Nephron progenitor cell (in vitro differentiated cells): ENCODE results near the gene FAM72A.
"Not testable (repeated sequence)": the region's sequence is repeated elsewhere in the genome, so short reads cannot be mapped to it uniquely, and the experiment has no call there.

Source experiments
- DNase-seq: peaks from one replicate; pipeline ENCODE4 v3.0.0; 2021
- H3K27ac Mint-ChIP-seq: 2 replicates; pipeline ENCODE4 v1.8.0; 2021; ENCODE audit warnings: mild to moderate bottlenecking, moderate library complexity, mixed read lengths
- H3K27me3 Mint-ChIP-seq: 2 replicates; pipeline ENCODE4 v1.8.0; 2021; ENCODE audit warnings: mild to moderate bottlenecking, low read depth, mixed read lengths; ENCODE audit not compliant: poor library complexity
- H3K36me3 Mint-ChIP-seq: 2 replicates; pipeline ENCODE4 v1.8.0; 2021; ENCODE audit warnings: low read depth, mixed read lengths
- H3K4me1 Mint-ChIP-seq: 2 replicates; pipeline ENCODE4 v1.8.0; 2021; ENCODE audit warnings: mixed read lengths
- H3K4me3 Mint-ChIP-seq: 2 replicates; pipeline ENCODE4 v1.8.0; 2021; ENCODE audit warnings: mild to moderate bottlenecking, moderate library complexity, mixed read lengths
- H3K9me3 Mint-ChIP-seq: 2 replicates; pipeline ENCODE4 v1.8.0; 2021; ENCODE audit warnings: mild to moderate bottlenecking, moderate library complexity, mixed read lengths
- TF ChIP-seq, protein P1 (sequence below): fragments of 200-600 bp; sonication (generic); IDR thresholded peaks from 2 replicates; pipeline ENCODE4 v1.5.0; 2021; ENCODE audit warnings: antibody characterized with exemption

FAM72A gene

DNA sequence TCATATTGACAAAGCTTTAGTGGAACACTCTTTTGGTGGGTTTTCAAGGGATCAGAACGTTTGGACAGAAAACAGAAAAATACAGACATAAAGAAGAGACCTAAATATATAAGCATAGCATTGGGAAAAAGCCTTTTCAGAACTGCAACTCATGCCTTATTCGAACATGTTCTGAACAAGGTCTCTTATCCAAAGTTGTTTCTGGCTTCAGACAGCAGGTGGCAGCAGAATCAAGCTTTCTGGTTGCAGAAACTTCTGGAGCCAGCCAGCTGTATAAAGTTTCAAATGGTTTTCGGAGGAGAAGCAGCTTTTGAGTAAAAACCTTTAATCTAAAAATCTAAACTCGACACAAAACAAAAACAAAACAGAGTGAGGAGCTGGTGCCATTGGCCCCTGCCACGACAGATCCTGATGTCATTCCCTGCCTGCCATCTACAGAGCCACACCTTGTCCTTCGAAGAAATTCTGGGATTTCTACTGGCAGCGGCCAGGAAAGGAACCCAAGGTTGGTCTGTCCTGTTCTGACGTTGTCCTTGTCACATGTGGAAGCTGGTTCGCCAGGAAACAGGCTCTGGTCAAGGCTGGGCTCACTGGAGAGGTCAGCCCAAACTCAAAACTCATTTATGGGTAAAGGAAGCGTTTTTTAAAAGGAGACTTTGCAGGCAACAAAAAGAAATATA, 35.1 kb downstream of the FAM72A start:
- TF ChIP-seq, protein P1, sequence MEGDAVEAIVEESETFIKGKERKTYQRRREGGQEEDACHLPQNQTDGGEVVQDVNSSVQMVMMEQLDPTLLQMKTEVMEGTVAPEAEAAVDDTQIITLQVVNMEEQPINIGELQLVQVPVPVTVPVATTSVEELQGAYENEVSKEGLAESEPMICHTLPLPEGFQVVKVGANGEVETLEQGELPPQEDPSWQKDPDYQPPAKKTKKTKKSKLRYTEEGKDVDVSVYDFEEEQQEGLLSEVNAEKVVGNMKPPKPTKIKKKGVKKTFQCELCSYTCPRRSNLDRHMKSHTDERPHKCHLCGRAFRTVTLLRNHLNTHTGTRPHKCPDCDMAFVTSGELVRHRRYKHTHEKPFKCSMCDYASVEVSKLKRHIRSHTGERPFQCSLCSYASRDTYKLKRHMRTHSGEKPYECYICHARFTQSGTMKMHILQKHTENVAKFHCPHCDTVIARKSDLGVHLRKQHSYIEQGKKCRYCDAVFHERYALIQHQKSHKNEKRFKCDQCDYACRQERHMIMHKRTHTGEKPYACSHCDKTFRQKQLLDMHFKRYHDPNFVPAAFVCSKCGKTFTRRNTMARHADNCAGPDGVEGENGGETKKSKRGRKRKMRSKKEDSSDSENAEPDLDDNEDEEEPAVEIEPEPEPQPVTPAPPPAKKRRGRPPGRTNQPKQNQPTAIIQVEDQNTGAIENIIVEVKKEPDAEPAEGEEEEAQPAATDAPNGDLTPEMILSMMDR = peak; percentile 22
- DNase-seq, H3K27ac Mint-ChIP-seq, H3K27me3 Mint-ChIP-seq, H3K4me1 Mint-ChIP-seq, H3K4me3 Mint-ChIP-seq, H3K36me3 Mint-ChIP-seq, H3K9me3 Mint-ChIP-seq: not testable (repeated sequence)

GRCh38 chr1:206145771-206146290, 56.8 kb downstream of the FAM72A start:
- DNase-seq = no peak
- H3K27ac Mint-ChIP-seq = no peak overlapping the region
- H3K36me3 Mint-ChIP-seq = no peaks in the 10 kb centered on the region
- H3K9me3 Mint-ChIP-seq = peaks cover 13% of the 10 kb centered on the region
- H3K27me3 Mint-ChIP-seq = peaks cover 4% of the 10 kb centered on the region
- TF ChIP-seq, protein P1 = no peak
- no peak overlapping the region for H3K4me3 Mint-ChIP-seq
- peaks cover 43% of the 10 kb centered on the region for H3K4me1 Mint-ChIP-seq

DNA sequence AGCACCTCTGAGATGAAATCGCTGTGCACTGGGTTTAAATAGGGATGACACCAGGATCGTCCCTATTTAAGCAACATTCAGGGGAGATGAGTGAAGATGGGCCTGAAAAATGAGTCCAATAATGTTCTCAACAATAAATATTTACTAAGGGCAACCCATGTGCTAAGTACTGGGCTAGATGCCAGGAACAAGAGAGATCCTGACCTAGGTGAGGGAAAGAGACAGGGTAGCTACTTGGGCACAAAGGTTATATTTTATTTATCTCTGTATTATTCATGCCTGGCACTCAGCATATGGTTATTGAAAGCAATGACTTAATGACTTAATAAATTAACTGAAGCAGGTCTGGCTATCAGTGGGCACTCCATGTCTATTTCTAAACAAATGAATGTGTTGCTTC, 58.0 kb downstream of the FAM72A start:
- no peaks in the 10 kb centered on the region for H3K36me3 Mint-ChIP-seq
- TF ChIP-seq, protein P1 = no peak
- peaks cover 5% of the 10 kb centered on the region for H3K27me3 Mint-ChIP-seq
- H3K27ac Mint-ChIP-seq = no peak overlapping the region
- H3K4me1 Mint-ChIP-seq = peaks cover 43% of the 10 kb centered on the region
- no peak overlapping the region for H3K4me3 Mint-ChIP-seq
- no peak for DNase-seq
- H3K9me3 Mint-ChIP-seq = peaks cover 22% of the 10 kb centered on the region

- TF ChIP-seq, protein P1 = no peak
- Mint-ChIP-seq H3K4me3 (no peak overlapping the region), H3K9me3 (peaks cover 24% of the 10 kb centered on the region), H3K27me3 (peaks cover 8% of the 10 kb centered on the region), H3K27ac (peak overlapping the region; percentile 60), H3K36me3 (no peaks in the 10 kb centered on the region), H3K4me1 (peaks cover 43% of the 10 kb centered on the region)
- no peak for DNase-seq
Observed at GRCh38 chr1:206143537-206144172, 59.0 kb downstream of the FAM72A start.

DNA sequence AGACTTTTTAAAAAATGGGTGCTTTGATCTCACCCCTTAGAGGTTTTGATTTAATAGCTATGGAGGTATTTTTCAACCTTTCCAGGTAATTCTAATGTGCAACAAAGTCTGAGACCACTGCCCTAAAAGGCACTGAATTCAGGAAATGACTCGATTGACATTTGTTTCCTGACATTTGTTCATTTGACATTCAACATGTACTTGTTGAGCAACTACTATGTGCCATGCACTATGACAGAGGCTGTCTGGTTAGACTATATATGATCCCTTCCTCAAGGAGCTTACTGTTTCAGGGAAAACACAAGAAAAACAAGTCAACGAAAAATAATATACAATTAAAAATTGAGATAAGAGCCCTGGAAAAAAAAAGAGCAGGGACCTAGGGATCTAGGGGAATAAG, 59.9 kb downstream of the FAM72A start:
- Mint-ChIP-seq H3K36me3 (no peaks in the 10 kb centered on the region), H3K27me3 (peaks cover 10% of the 10 kb centered on the region), H3K9me3 (peaks cover 20% of the 10 kb centered on the region), H3K4me1 (peaks cover 43% of the 10 kb centered on the region), H3K27ac (no peak overlapping the region), H3K4me3 (no peak overlapping the region)
- TF ChIP-seq, protein P1 = no peak
- DNase-seq = no peak
